HG03064 (cell line): ENCODE results near the gene CCSER1.

Source experiments
- ATAC-seq: cut with Tn5 transposase; IDR thresholded peaks from one replicate; pipeline ENCODE4 v1.9.1; 2021; ENCODE audit warnings: low read depth; ENCODE audit not compliant: unreplicated experiment

Gene CCSER1

DNA sequence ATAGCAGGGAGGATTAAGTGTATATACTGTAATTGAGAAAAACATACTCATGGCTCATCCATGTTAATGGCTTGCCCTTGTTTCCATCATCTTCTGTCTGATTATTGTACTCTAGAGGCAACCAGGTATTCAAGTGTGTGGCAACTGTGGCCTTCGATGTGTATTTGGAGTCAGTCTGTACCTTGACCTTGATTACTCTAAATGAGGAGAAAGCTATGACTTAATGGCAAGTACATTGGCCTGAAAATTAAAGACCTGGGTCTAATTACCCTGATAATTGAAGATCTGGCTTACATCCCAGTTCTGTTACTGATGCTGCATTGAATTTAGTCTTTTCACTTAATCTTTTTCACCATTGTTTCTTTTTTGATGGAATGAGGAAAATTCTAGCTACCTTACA lies 409.2 kb downstream of the CCSER1 start:
- ATAC-seq = no peak

DNA sequence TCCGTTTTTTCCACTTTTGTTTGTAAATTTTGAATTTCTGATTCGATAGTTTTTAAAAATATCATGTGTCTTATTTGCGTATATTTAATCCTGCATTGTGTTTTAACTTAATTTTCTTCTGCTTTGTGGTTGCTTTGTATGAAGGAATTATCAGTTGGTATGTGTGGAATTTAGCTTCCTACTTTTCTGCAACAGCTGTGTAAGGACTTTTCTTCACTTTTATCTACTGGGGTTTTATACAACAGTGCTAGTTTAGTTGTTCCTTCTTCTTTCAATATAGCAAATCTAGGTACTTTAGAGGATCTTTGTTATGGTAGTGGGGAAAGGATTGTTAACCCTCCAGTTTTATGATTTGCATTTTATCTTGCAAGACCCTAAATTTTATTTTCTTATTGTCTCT lies 410.3 kb downstream of the CCSER1 start:
- ATAC-seq = no peak

DNA sequence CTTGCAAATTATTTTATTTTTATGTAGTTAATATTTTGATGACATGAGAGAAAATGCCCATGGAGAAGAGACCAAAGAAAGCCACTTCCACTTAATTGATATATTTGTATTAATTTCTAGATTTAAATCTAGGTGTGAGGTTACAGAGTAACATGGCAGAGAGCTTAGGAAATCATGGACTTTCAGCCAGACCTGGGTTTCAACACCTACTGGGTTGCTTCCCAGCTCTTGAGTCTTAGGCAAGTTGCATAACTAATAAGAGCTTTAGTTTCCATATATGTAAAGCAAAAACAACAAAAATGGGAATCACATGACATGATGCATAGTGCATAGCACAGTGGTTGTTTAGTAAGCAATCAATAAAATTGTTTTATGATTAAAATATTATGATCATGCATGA lies 413.3 kb downstream of the CCSER1 start:
- ATAC-seq = no peak

DNA sequence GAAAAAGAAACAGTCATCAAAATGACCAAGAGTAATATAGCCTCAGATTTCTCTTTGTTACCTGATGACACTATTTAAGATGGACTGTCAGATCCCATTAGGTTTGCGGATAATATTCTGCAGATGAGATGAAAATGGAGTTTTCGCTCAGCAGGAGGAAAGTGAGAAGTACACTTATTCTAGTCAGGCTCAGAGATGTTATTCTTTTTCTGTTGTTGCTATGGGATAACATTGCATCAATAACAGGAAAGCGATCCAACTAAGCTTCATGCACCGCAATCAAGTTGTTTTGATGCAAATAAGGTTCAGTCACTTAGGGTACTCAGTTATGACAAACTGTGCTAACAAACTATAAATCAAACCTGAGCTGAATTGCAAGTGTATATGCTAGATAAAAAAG lies 415.0 kb downstream of the CCSER1 start:
- no peak for ATAC-seq

DNA sequence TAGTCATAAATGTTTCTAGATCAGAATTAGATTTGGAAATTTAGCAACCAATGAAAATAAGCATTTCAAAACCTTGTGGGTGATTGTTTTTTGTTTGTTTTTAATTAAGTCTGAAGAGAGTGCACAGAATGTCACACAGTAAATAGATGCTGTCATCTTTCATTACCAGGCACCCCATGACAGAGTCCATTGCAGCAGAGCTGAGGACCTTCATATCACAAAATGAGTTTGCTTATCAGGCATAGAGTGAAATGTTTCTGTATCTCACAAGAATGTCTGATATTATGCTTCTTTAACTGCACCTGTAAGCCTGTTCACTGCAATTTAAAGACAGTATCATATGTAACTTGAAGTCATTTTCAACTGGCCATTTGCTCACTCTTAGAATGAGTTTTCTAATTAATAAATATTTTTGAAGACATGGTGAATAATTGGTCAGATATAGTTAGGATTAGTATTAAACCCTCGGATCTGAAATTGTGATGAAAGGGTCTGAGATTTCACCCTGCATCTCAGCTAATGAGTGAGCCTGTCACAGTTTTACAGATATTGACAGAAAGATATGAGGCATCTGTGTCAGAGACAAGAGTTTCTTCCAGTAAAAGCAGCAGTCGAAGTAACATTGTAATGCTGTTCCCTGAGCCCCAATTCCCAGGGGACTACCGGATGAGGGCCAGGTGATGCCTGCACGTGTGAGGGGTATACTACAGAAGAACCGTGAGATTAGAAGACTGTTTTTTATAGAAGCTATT lies 416.4 kb downstream of the CCSER1 start:
- no peak for ATAC-seq

DNA sequence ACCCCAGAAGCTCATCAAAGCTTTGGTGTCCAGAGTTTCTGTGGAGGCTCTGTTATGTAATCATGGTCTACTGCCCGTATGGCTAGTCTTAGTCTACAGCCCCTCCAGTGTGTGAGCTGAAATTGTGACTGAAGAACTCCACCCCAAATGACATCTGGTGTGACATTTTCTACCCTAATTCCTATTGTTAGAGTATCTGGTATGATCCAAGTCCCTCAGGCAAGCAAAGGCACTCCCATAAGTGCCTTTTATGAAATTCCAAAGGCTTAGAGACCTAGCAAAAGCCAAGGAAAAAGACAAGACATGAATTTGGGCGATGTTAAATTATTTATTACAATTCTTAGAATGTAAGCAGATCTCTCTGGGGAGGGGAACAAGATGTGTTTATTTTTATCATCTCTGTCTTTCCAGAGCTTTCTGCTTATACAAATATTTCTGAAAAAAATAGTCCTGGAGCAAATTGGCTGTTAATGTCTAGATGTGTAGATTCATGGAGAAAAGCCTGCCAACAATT lies 417.4 kb downstream of the CCSER1 start:
- ATAC-seq = no peak

DNA sequence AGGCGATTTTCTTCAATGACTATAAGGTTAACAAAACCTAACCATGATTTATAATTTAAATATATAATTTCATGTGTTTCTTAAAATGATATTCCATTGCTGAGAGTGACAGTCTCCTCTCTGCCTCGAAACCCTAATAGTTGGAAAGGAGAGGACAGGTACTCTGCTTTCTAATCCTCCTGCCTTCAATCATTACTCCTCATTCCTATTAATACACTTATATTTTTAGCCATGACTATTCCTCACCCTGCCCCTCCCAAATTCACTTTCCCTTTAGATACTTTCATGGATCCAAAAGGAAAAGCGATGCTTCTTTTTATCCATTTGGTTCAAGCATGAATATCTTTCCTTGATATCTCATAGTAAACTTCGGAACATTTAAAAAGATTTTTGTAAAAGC lies 418.2 kb downstream of the CCSER1 start:
- no peak for ATAC-seq

DNA sequence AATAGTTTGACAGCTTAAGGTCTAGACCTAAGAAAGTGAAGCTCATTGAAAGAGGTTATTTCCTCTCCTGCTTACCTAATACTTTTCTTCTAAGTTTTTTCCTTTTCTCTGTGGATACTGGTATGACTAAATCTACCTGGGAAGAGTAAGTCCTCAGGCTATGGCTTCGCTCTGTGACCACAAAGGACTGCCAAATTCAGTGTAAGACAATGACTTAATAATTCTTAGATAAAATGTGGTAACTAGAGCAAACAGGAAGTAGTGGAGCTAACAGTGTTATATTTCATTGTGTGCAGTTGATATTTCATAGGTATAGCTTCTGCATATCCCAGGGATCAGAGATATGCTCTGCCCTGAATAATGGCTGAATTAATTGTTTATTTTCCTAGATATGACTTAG lies 418.9 kb downstream of the CCSER1 start:
- no peak for ATAC-seq

DNA sequence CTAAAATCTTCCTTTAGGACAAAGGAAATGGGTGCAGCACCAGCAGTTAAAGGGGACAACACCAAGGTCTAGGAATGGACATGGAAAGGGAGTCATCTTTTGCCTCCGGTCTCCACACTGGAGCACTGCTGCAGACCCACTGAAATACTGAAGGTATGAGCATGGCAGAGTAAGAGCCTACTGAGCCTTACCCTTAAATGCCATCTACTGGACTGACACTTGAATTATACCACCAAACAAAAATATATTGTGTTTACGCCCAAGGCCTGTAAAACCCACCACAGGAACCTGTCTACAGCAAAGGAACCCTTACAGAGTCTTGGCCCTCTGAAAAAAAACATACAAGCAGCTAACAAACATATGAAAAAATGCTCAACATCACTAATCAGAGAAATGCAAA lies 443.4 kb downstream of the CCSER1 start:
- ATAC-seq = no peak

DNA sequence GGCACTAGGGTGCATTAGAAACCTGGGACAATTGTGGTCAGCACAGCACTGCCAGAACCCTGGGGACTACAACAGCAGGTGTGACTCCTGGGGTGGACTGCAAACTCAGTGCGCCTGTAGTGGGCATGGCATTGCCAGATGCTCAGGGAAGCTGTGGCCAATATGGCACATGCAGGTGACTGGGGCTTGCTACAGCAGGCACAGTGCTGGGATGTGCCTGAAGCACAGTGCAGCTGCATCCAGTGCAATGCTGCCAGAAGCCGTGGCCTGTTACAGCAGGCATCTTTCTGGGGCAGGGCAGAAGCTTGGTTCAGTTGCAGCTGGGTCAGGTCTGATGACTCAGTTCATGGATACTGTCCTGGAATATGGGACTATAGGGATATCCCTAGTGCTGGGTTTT lies 445.8 kb downstream of the CCSER1 start:
- ATAC-seq = no peak

DNA sequence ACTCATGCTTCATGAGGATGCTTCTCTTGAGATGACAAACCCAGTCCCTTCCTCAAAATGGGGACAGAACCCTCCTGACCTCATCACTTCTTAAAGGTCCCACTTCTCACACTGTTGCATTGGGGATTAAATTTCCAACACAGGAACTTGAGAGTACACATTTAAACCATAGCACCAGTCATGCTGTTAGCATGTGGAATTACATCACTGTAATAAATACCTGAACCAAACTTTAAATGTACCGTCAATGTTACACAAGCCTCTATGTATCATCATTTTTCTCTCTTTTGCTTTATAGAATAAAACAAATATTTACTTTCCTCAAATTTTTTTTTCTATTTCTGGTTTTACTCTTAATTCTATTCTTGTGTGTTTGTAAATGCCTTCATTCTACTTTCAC lies 448.2 kb downstream of the CCSER1 start:
- ATAC-seq = no peak

DNA sequence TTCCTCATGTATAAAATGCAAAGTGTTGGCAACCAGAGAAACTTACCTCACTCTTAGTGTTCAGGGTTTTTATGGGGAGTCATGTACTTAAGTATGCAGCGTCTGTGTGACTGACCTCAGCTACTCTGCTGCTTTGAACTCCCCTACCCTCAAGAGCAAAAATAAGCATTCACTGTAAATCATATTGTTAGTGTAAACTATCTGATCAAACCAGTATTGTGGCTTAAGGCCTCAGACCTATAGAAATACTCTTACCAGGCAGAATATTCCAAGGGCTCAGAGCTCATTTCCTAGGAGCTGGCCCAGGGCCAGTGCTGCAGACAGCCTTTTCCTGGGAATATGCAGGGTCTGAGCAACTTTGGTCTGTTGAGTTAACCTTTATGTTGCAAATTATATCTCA lies 453.1 kb downstream of the CCSER1 start:
- ATAC-seq = no peak

DNA sequence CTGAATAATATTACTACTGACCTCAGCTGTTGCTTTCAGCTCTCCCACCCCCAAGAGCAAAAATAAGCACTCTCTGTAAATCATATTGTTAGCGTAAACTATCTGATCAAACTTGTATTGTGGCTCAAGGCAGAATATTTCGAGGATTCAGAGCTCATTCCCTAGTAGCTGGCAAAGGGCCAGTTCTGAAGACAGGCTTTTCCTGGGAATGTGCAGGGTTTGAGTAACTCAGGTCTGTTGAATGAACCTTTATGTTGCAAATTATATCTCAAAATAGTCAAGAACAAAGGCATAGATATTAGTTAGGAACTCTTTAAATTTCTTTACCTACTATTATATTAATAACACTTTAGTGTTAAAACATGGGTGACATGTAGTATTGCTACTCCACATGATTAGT lies 454.9 kb downstream of the CCSER1 start:
- no peak for ATAC-seq

DNA sequence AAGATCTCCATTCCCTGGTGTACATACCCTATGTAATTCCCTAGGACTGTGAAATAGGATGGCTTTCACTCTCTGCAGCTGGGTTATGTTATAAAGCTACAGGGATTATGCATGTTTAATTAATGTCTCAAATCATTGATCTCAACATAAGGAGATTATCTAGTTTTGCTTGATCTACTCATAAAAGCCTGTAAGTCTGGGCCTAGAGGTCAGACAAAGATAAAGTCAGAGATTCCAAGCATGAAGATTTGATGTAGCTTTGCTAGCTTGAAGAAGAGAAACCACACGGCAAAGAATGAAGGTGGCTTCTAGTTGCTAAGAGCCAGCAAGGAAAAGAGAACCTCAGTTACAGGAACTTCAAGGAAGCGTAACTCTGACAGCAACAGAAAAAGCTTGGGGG lies 456.9 kb downstream of the CCSER1 start:
- no peak for ATAC-seq

DNA sequence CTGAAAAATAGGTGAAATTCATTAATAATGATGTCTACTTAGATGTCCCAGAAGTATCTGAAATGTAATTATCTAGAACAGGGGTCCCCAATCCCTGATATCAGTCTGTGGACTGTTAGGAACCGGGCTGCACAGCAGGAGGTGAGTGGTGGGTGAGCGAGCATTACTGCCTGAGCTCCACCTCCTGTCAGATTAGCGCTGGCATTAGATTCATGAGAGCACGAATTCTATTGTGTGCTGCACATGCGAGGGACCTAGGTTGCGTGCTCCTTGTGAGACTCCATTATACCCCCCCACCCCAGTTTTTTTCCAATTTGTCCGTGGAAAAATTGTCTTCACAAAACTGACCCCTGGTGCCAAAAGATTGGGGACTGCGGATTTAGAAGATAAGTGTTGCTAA lies 458.8 kb downstream of the CCSER1 start:
- no peak for ATAC-seq

DNA sequence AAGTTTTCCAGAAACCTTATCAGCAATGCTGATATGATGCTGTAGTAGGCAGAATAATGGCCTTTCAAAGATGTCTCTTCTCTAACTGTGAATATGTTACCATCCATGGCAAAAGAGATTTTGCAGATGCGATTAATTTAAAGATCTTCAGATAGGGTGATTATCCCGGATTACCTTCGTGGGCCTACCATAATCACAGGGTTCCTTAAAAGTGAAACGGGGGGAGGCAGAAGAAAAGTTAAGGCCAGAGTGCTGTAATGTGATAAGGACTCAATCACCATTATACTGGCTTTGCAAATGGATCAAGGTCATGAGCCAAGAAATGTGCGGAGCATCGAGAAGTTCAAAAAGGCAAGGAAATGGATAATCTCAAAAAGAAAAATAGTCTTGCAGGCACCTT lies 459.6 kb downstream of the CCSER1 start:
- no peak for ATAC-seq

DNA sequence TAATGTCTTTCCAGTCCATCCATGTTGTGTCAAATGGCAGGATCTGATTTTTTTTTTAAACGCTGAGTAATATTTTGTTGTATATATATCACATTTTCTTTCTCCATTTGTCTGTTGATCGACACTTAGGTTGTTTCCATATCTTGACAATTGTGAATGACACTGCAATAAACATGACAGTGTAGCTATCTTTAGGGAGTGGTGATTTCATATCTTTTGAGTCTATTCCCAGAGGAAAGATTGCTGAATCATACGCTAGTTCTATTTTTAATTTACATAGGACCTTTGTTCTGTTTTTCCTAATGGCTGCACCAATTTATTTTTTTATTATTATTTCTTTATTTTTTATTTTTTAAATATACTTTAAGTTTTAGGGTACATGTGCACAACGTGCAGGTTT lies 470.7 kb downstream of the CCSER1 start:
- no peak for ATAC-seq

DNA sequence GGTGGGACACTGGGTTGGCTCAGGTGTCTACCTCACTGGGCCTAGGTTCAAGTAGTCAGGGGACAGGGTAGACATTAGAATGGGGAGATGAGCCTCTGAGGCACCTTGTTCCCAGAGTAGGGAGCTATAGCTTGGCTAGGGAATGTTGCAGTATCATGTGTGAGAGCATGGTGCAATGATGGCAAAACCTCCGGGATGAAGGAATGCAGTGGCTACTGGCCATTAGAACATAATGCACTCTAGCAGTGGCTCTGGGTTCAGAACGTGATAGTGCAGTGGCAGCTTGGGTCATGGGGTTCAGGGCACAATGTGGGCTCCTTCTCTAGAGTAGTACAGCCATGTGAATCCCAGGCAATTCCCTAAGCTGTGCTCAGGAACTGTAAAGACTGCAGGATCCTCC lies 471.5 kb downstream of the CCSER1 start:
- ATAC-seq = no peak

DNA sequence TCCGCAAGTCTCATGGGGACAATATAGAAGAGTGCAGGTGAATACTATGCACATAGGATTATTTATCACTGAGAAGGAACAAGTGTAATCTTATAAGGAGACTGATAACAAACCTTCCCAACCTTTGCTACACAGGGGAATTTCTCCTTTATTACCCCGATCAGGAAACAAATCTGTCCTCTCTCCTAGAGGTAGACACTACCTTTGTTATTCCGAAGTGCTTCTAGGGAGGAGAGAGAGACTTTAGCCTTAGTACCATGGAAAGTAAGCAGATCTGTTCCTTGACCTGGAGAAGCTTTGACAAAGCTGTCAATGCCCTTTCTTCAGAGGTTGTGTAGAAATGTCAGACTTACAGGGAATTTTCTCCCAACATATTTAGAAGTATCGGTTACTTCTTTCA lies 475.5 kb downstream of the CCSER1 start:
- ATAC-seq = no peak

DNA sequence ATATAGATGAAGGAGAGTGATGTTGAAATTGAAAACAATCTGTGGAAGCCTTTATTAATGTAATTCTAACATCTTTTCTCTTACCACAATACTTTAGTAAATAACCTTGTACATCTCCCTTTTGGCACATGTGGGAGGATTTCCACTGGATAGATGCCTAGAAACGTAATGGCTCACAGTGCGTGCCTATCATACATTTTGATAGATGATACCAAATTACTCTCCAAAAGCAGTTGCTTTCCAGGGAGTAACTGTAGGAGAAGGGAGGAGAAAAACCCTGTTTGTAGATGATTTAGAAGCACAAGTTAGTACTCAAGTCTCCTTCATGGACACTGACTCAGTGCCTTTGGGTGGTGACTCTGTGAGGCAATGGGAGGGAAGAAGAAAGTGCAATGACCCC lies 476.3 kb downstream of the CCSER1 start:
- ATAC-seq = no peak

DNA sequence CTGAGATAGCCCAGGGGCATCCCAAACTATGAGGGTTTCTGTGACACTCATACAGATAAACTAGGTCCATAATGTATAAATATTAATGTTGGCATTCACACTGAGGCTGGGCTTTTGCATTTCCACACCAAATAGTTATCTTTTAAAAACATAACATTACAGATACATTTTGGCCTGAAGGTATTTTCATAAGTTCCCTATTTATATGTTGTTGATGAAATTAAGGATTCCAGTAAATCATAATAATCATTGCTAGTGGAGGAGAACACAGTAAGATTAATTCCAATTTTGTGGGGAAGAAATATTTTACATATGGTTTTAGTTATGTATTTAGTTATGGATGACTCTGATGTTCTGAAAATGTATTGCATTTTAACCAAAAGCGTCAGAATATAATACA lies 479.6 kb downstream of the CCSER1 start:
- ATAC-seq = no peak

DNA sequence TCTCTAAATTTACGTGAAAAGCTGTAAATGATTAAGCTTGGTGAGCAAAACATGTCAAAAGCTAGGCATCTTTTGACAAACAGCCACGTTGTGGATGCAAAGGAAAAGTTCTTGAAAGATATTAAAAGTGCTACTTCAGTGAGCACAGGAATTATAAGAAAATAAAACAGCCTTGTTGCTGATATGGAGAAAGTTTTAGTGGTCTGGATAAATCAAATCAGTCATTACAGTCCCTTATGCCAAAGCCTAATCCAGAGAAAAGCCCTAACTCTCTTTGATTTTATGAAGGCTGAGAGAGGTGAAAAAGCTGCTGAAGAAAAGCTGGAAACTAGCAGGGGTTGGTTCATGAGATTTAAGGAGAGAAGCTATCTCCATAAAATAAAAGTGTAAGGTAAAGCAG lies 487.2 kb downstream of the CCSER1 start:
- ATAC-seq = no peak

DNA sequence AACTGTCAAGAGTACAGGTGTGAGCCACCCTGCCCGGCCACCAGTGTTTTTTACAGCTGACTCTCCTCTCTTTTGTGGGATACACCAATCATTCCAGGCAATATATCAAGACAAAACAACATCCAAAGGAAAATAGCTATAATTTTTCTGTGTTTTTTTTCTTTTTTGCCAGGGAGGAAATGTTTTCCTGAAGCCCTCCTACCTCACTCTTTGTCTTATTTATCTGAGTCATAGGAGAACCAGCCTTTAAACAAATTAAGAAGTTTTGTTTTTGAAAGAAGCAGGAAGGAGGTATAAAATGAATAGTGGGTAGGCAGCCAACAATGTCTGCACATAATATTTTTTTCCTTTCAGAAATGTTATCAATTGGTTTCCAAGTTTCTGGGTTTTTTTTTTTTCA lies 493.9 kb downstream of the CCSER1 start:
- ATAC-seq = no peak
